OCI-LY1 (cell line): Measurements from ENCODE around the gene CAPN15.

ENCODE experiments used
- H2AFZ ChIP-seq: fragments of 200-600 bp; sonication (generic), shearing (Covaris generic); 2 replicates; pipeline ENCODE4 v1.6.0; 2014; ENCODE audit warnings: antibody characterized with exemption, mild to moderate bottlenecking, low read length
- H3F3A ChIP-seq: fragments of 200-600 bp; sonication (generic), shearing (Covaris generic); 2 replicates; pipeline ENCODE4 v1.6.0; 2014; ENCODE audit warnings: mild to moderate bottlenecking, antibody characterized with exemption, low read length, moderate library complexity; ENCODE audit not compliant: insufficient read depth
- H3K27ac ChIP-seq: fragments of 200-600 bp; sonication (generic); 2 replicates; pipeline ENCODE4 v1.5.1; 2014; ENCODE audit warnings: low read length, mixed run types, mild to moderate bottlenecking, low read depth; ENCODE audit not compliant: poor library complexity, severe bottlenecking
- H3K27me3 ChIP-seq: fragments of 200-600 bp; sonication (generic); 2 replicates; pipeline ENCODE4 v1.6.0; 2014; ENCODE audit warnings: antibody characterized with exemption, mild to moderate bottlenecking, low read length, moderate library complexity; ENCODE audit not compliant: insufficient read depth
- H3K36me3 ChIP-seq: fragments of 200-600 bp; sonication (generic); 2 replicates; pipeline ENCODE4 v1.6.1; 2014; ENCODE audit warnings: mild to moderate bottlenecking, antibody characterized with exemption, low read length, moderate library complexity, mixed read lengths; ENCODE audit not compliant: insufficient read depth
- H3K4me1 ChIP-seq: fragments of 200-600 bp; sonication (generic); 2 replicates; pipeline ENCODE4 v1.5.1; 2014; ENCODE audit warnings: mild to moderate bottlenecking, low read length, moderate library complexity; ENCODE audit not compliant: insufficient read depth, severe bottlenecking
- H3K4me2 ChIP-seq: fragments of 200-600 bp; sonication (generic), shearing (Covaris generic); 2 replicates; pipeline ENCODE4 v1.6.1; 2014; ENCODE audit warnings: low read length
- H3K4me3 ChIP-seq: fragments of 200-600 bp; sonication (generic); 2 replicates; pipeline ENCODE4 v1.5.1; 2014; ENCODE audit warnings: low read length, low read depth, mild to moderate bottlenecking, mixed read lengths; ENCODE audit not compliant: poor library complexity, severe bottlenecking
- H3K79me2 ChIP-seq: fragments of 200-600 bp; shearing (Covaris generic); 2 replicates; pipeline ENCODE4 v1.6.1; 2016; ENCODE audit warnings: mixed run types, low read length, mixed read lengths; ENCODE audit not compliant: insufficient read depth
- H3K9ac ChIP-seq: fragments of 200-600 bp; sonication (generic), shearing (Covaris generic); 2 replicates; pipeline ENCODE4 v1.6.1; 2014; ENCODE audit warnings: mild to moderate bottlenecking, low read length, mixed read lengths
- H3K9me2 ChIP-seq: fragments of 200-600 bp; sonication (generic), shearing (Covaris generic); 2 replicates; pipeline ENCODE4 v1.6.1; 2014; ENCODE audit warnings: low read depth, mild to moderate bottlenecking, low read length, mixed read lengths
- H3K9me3 ChIP-seq: fragments of 200-600 bp; shearing (Covaris generic); 2 replicates; pipeline ENCODE4 v1.6.1; 2014; ENCODE audit warnings: low read length, mixed read lengths
- H4K20me1 ChIP-seq: fragments of 200-600 bp; sonication (generic), shearing (Covaris generic); 2 replicates; pipeline ENCODE4 v1.6.0; 2016; ENCODE audit warnings: mild to moderate bottlenecking, low read length; ENCODE audit not compliant: insufficient read depth
- EZH2 ChIP-seq: fragments of 200-600 bp; sonication (generic), shearing (Covaris generic); IDR thresholded peaks from 2 replicates; pipeline ENCODE4 v1.8.0; 2017; ENCODE audit warnings: borderline replicate concordance, mixed run types, mild to moderate bottlenecking, antibody characterized with exemption, low read length, moderate library complexity, mixed read lengths
- TF ChIP-seq, protein P1 (sequence below): fragments of 200-600 bp; sonication (generic), shearing (Covaris generic); IDR thresholded peaks from 2 replicates; pipeline ENCODE4 v1.5.1; 2017; ENCODE audit warnings: mild to moderate bottlenecking, antibody characterized with exemption, low read length, moderate library complexity, mixed read lengths

CAPN15 gene

DNA sequence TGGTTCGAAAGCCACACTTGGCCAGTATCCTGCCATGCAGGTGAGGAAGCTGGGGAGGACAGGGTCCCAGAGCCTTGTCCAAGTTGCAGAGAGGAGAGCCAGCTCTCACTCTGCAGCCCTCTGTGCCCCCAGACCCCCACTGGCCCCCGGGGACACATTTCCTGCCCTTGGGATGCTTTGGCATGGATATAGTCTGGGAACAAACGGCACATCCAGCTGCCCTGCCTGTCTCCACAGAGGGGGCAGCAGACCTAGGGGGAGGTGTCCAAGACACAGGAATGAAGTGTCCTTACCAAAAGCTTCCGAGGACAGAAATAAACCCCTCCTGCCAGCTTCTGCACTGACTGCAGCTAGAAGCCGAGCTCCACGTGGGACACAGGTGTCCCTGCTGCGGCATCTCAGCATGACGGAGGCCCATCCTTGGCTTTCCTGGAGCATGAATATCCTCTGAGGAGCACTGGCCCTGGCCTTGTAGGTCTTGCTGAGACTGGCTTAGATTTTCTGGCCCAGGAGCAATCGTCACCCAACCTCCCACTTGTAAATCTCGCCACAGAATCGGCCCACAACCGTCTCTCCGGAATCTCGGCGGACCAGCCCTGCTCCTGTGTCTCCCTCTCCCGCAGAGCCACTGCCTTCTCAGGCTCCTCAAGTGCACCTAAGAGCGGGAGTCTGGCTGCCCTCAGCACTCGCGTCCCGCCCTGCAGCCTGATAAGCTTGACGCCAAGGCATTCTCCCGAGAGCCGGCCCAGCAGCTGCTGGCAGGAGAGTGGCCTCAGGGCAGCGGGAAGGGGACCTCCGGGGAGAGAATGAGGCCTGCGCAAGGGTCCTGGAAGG is 1.1 kb upstream of the CAPN15 start:
- Histone ChIP-seq H3K9me3 (no peaks in the 10 kb centered on the region), H4K20me1 (no peaks in the 10 kb centered on the region), H3K4me3 (peak overlapping the region; percentile 87), H3K79me2 (peaks cover 12% of the 10 kb centered on the region), H3K9me2 (no peaks in the 10 kb centered on the region), H3K27ac (no peak overlapping the region), H3K9ac (peak overlapping the region; percentile 91), H3K27me3 (no peaks in the 10 kb centered on the region), H3K4me2 (peak overlapping the region; percentile 93), H3K36me3 (no peaks in the 10 kb centered on the region; the same call in 1 of the 2 replicates), H3F3A (no peaks in the 10 kb centered on the region), H3K4me1 (peaks cover 30% of the 10 kb centered on the region), H2AFZ (no peak overlapping the region)
- TF ChIP-seq EZH2: no peak
- TF ChIP-seq, protein P1, sequence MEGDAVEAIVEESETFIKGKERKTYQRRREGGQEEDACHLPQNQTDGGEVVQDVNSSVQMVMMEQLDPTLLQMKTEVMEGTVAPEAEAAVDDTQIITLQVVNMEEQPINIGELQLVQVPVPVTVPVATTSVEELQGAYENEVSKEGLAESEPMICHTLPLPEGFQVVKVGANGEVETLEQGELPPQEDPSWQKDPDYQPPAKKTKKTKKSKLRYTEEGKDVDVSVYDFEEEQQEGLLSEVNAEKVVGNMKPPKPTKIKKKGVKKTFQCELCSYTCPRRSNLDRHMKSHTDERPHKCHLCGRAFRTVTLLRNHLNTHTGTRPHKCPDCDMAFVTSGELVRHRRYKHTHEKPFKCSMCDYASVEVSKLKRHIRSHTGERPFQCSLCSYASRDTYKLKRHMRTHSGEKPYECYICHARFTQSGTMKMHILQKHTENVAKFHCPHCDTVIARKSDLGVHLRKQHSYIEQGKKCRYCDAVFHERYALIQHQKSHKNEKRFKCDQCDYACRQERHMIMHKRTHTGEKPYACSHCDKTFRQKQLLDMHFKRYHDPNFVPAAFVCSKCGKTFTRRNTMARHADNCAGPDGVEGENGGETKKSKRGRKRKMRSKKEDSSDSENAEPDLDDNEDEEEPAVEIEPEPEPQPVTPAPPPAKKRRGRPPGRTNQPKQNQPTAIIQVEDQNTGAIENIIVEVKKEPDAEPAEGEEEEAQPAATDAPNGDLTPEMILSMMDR: no peak

DNA sequence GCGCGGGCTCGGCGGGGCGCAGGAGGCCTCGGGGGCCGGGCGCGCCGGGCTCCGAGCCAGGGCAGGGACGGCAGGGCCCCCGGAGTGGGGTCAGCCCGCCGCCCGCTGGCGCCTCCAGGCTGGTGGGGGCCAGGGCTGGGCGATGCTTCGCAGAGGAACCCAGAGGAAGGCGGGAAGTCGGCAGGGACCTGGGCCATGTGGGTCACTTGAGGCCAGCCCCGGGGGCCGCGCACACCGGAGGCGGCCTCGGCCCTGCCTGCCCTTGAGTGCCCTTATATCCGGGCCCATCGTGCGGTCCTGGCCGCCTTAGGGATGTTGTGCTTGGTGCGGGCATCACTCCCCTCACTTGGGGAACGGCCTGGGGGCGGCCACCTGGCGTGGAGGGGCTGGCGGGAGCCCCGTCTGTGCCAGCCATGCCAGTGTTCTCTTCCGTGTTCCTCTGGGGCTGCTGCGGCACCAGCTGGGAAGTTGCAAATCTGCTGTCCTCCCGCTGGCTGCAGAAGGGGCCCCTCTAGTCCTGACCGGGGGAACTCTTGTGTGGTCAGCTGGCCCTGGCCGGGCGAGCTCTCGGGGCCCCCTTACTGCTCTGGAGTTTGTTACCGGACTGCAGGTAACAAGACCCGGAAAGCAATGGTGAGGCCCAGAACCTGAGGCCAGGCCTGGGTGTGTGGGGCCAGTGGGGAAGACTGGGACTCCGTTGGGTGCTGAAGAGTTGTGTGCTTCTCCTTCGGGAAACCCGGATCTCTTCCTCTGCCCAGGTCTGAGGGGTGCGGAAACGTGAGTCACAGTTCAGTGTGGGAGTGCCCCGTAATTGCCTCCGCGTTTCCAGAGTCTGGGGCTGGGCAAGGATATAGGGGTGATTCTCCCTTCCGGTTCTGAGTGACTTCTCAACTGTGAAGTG is 849 bp downstream of the CAPN15 start:
- Histone ChIP-seq H3K9ac (peak overlapping the region; percentile 93), H3F3A (no peaks in the 10 kb centered on the region), H3K27me3 (no peaks in the 10 kb centered on the region), H3K4me3 (peak overlapping the region; percentile 92), H3K27ac (peak overlapping the region; percentile 0), H3K79me2 (peaks cover 12% of the 10 kb centered on the region), H2AFZ (no peak overlapping the region), H3K9me3 (no peaks in the 10 kb centered on the region), H3K4me1 (peaks cover 30% of the 10 kb centered on the region), H3K4me2 (peak overlapping the region; percentile 82), H4K20me1 (no peaks in the 10 kb centered on the region), H3K36me3 (no peaks in the 10 kb centered on the region; the same call in 1 of the 2 replicates), H3K9me2 (no peaks in the 10 kb centered on the region)
- TF ChIP-seq, protein P1: no peak
- no peak for TF ChIP-seq EZH2

DNA sequence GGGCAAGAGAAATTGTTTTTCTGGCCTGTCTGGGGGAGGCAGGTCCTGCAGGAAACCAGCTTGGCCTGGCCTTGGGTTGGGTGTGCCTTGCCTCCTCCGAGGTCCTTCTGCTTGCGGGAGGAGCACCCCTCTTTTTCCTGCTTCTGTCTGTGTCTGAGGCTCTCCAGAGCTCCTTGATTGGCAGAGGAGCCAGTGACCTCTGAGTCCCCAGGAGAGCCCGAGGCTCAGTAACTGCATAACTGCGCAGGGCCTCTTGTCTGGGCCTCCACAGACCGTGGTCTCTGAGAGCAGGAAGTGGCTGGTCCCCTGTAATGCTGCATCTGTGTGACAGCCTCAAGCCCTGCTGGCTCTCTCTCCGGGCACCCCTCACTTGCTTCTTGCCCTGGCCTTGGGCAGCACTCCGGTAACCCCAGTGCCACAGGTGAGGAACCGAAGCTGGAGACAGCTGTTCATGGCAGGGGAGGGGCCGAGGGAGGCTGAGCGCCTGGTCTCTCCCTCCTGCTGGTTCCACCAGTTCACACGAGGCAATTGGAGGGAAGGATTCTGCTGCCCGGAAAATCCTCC is 1.6 kb downstream of the CAPN15 start:
- H3K4me3 ChIP-seq: peak overlapping the region; percentile 92
- H3K9me3 ChIP-seq: no peaks in the 10 kb centered on the region
- no peaks in the 10 kb centered on the region for H3K9me2 ChIP-seq
- H4K20me1 ChIP-seq: no peaks in the 10 kb centered on the region
- no peaks in the 10 kb centered on the region for H3F3A ChIP-seq
- no peak for TF ChIP-seq EZH2
- TF ChIP-seq, protein P1: no peak
- H3K27ac ChIP-seq: peak overlapping the region; percentile 0
- H3K9ac ChIP-seq: peak overlapping the region; percentile 93
- peaks cover 30% of the 10 kb centered on the region for H3K4me1 ChIP-seq
- H3K36me3 ChIP-seq: no peaks in the 10 kb centered on the region; the same call in 1 of the 2 replicates
- peaks cover 12% of the 10 kb centered on the region for H3K79me2 ChIP-seq
- no peak overlapping the region for H2AFZ ChIP-seq
- H3K27me3 ChIP-seq: no peaks in the 10 kb centered on the region
- peak overlapping the region; percentile 82 for H3K4me2 ChIP-seq
